Esophagus (tissue), 2 donors: Measurements from ENCODE around the gene PLCB1. TPM values are rescaled to one million over a fixed set of nuclear protein-coding genes. Genes with fewer than 3 reads are reported as not detected.
"Not testable (repeated sequence)": the region's sequence is repeated elsewhere in the genome, so short reads cannot be mapped to it uniquely, and the experiment has no call there.

Experiments
- H3K27ac ChIP-seq, 2 donors: one replicate each; pipeline ENCODE4 v1.5.1; 2013; ENCODE audit warnings: low read depth in 2 of 2, mild to moderate bottlenecking in 2 of 2, inconsistent platforms in 1 of 2, low read length in 1 of 2, moderate library complexity in 1 of 2
- H3K27me3 ChIP-seq, 2 donors: one replicate each; pipeline ENCODE4 v1.6.1; 2013; ENCODE audit warnings: low read length in 2 of 2, control low read depth in 1 of 2, mild to moderate bottlenecking in 1 of 2; ENCODE audit not compliant: insufficient read depth in 2 of 2, control insufficient read depth in 1 of 2
- H3K36me3 ChIP-seq, 2 donors: one replicate each; pipeline ENCODE4 v1.6.1; 2013; ENCODE audit warnings: low read length in 1 of 2; ENCODE audit not compliant: control insufficient read depth in 2 of 2, insufficient read depth in 2 of 2
- H3K4me1 ChIP-seq, 2 donors: one replicate each; pipeline ENCODE4 v1.6.1; 2013; ENCODE audit warnings: low read length in 1 of 2; ENCODE audit not compliant: control insufficient read depth in 2 of 2, insufficient read depth in 2 of 2
- H3K4me3 ChIP-seq, 2 donors: one replicate each; pipeline ENCODE4 v1.5.1; 2013; ENCODE audit warnings: low read length in 2 of 2, mild to moderate bottlenecking in 2 of 2, low read depth in 1 of 2, moderate library complexity in 1 of 2
- H3K9me3 ChIP-seq, 2 donors: one replicate each; pipeline ENCODE4 v1.6.1; 2013; ENCODE audit warnings: mild to moderate bottlenecking in 2 of 2, low read depth in 1 of 2, low read length in 1 of 2, moderate library complexity in 1 of 2; ENCODE audit not compliant: control insufficient read depth in 2 of 2, insufficient read depth in 1 of 2
- WGBS, 2 donors: extraction: QIAGEN DNeasy Blood & Tissue Kit; methylation state at CpG; one replicate each; pipeline ENCODE4 v1.1.7; 2013; 5-methylcytosine and 5-hydroxymethylcytosine counted together
- polyA plus RNA-seq, 2 donors: library from polyadenylated mRNA; stranded (reverse); fragments of 200-250 nt; gene quantifications; one replicate each; pipeline ENCODE4 v1.2.3, GENCODE V29; 2013
- donor health status: healthy with polysubstance abuse.
- donor health status: Bipolar disorder and iron deficiency.

The PLCB1 gene
- 1 to 10 TPM; 1.7 to 3.0 TPM for polyA plus RNA-seq

- Histone ChIP-seq H3K27ac (peak within 1 kb of the TSS; percentile 59 to 83), H3K36me3 (no peaks in the 10 kb centered on the region), H3K4me1 (peaks cover 0 to 2% of the 10 kb centered on the region in 2 donors), H3K4me3 (peak within 1 kb of the TSS; percentile 59 to 63), H3K27me3 (peaks cover 0 to 5% of the 10 kb centered on the region in 2 donors), H3K9me3 (no peaks in the 10 kb centered on the region)
- WGBS, 2 donors = 1% methylated on average over 46 to 64 of the region's 65 CpGs
Observed at GRCh38 chr20:8131598-8132483, at the start of gene PLCB1. TSS of gene PLCB1 (plus strand) at chr20:8132266. CDS start at chr20:8132652, 386 bp downstream.

- H3K27me3 ChIP-seq = no peaks in the 10 kb centered on the region
- H3K36me3 ChIP-seq = no peaks in the 10 kb centered on the region
- no peak overlapping the region for H3K27ac ChIP-seq
- no peaks in the 10 kb centered on the region for H3K4me1 ChIP-seq
- H3K9me3 ChIP-seq = no peaks in the 10 kb centered on the region
- no peak overlapping the region for H3K4me3 ChIP-seq
Observed at GRCh38 chr20:8082989-8083388, 49.1 kb upstream of the PLCB1 start.

- 74 to 78% methylated on average over 5 of the region's 5 CpGs for WGBS, 2 donors
- no peak overlapping the region for H3K4me3 ChIP-seq
Observed at GRCh38 chr20:8089668-8090067, 42.4 kb upstream of the PLCB1 start.

GRCh38 chr20:8094415-8094818, 37.6 kb upstream of the PLCB1 start:
- H3K4me3 ChIP-seq = no peak overlapping the region
- H3K27ac ChIP-seq = peak overlapping the region in 1 of 2 donors; percentile 20
- H3K9me3 ChIP-seq = no peaks in the 10 kb centered on the region
- H3K36me3 ChIP-seq = no peaks in the 10 kb centered on the region
- H3K27me3 ChIP-seq = no peaks in the 10 kb centered on the region
- 0% methylated on average over 1 of the region's 1 CpG for WGBS, 2 donors
- no peaks in the 10 kb centered on the region for H3K4me1 ChIP-seq

More at GRCh38 chr20:8089668-8090067, 42.4 kb upstream of the PLCB1 start:
- Histone ChIP-seq H3K27me3 (no peaks in the 10 kb centered on the region), H3K4me1 (no peaks in the 10 kb centered on the region), H3K9me3 (no peaks in the 10 kb centered on the region), H3K36me3 (no peaks in the 10 kb centered on the region), H3K27ac (no peak overlapping the region)

- H3K27me3 ChIP-seq = no peaks in the 10 kb centered on the region
- no peak overlapping the region for H3K27ac ChIP-seq
- no peaks in the 10 kb centered on the region for H3K9me3 ChIP-seq
- H3K4me1 ChIP-seq = no peaks in the 10 kb centered on the region
- H3K4me3 ChIP-seq = no peak overlapping the region
- no peaks in the 10 kb centered on the region for H3K36me3 ChIP-seq
- WGBS, 2 donors = 15% methylated on average over 2 of the region's 2 CpGs
Observed at GRCh38 chr20:8094850-8095249, 37.2 kb upstream of the PLCB1 start.

GRCh38 chr20:8095648-8096572, 36.2 kb upstream of the PLCB1 start:
- Histone ChIP-seq H3K4me3 (no peak overlapping the region), H3K27ac (no peak overlapping the region), H3K36me3 (no peaks in the 10 kb centered on the region)

GRCh38 chr20:8097307-8097706, 34.8 kb upstream of the PLCB1 start:
- no peaks in the 10 kb centered on the region for H3K9me3 ChIP-seq
- H3K27ac ChIP-seq = no peak overlapping the region
- no peak overlapping the region for H3K4me3 ChIP-seq
- H3K36me3 ChIP-seq = no peaks in the 10 kb centered on the region
- no peaks in the 10 kb centered on the region for H3K27me3 ChIP-seq
- no peaks in the 10 kb centered on the region for H3K4me1 ChIP-seq
- WGBS, 2 donors = 68 to 74% methylated on average over 2 of the region's 2 CpGs

More at GRCh38 chr20:8095648-8096572, 36.2 kb upstream of the PLCB1 start:
- Histone ChIP-seq H3K4me1 (no peaks in the 10 kb centered on the region), H3K27me3 (no peaks in the 10 kb centered on the region), H3K9me3 (no peaks in the 10 kb centered on the region)
- 68 to 74% methylated on average over 5 of the region's 5 CpGs for WGBS, 2 donors

- no peak overlapping the region for H3K4me3 ChIP-seq
- no peaks in the 10 kb centered on the region for H3K4me1 ChIP-seq
- whole genome bisulfite sequencing, 2 donors = 88 to 89% methylated on average over 2 of the region's 2 CpGs
- no peak overlapping the region for H3K27ac ChIP-seq
- H3K27me3 ChIP-seq = no peaks in the 10 kb centered on the region
- H3K36me3 ChIP-seq = no peaks in the 10 kb centered on the region
- peaks cover 6 to 10% of the 10 kb centered on the region in 2 donors for H3K9me3 ChIP-seq
Observed at GRCh38 chr20:8104252-8104651, 27.8 kb upstream of the PLCB1 start.

GRCh38 chr20:8114612-8115011, 17.5 kb upstream of the PLCB1 start:
- not testable (repeated sequence) for H3K27me3 ChIP-seq, H3K4me1 ChIP-seq, H3K27ac ChIP-seq, H3K9me3 ChIP-seq, H3K4me3 ChIP-seq, H3K36me3 ChIP-seq
- 87 to 91% methylated on average over 16 to 21 of the region's 21 CpGs for WGBS, 2 donors
